GM18861 (cell line): ENCODE data around the gene FHL2.
"Not testable (repeated sequence)": the region's sequence is repeated elsewhere in the genome, so short reads cannot be mapped to it uniquely, and the experiment has no call there.

Source experiments
- ATAC-seq: cut with Tn5 transposase; IDR thresholded peaks from one replicate; pipeline ENCODE4 v1.9.1; 2021; ENCODE audit not compliant: unreplicated experiment

FHL2 gene

GRCh38 chr2:105398336-105399206 is at the start of gene FHL2:
TSS of gene FHL2 (minus strand) at chr2:105399051. CDS start at chr2:105386516, 12,535 bp downstream.
- peak; percentile 98 for ATAC-seq

DNA sequence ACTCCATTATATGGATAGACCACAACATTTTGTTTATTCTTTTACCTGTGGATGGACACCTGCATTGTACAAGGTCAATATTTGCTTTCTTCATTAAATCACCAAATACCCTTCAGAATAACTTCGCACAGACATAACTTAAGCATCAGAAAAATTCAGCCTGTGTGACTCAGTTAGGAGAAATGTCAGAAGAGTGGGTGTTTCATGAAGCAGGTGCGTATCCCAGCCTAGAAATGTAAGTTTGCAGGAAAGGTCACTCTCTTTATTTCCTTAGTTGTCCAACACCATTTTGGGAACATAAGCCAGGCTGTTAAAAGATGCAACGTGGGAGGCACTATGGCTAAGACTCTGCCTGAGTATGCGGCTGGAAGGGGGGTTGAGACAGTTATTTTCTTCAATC is 48.6 kb upstream of the FHL2 start:
- ATAC-seq, result no peak

DNA sequence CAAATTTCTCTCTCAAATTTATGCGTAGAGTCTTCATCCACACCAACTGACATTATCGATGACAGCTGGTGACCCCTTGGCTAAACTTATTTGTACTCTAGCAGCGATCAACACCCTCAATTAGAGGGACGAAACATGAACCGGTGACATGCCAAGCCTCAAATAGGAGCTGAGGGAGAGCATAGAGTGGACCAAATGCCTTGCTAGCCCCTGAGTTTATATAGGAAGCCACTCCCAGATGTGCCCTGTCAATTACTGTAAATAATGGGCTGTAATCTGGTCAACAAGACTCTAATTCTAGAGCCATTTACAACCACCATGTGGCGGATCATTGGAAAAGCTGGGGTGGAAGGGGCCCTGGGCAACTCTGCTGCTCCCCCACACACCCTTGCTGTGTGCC is 47.6 kb upstream of the FHL2 start:
- ATAC-seq, result no peak

GRCh38 chr2:105445976-105446375 is 47.1 kb upstream of the FHL2 start:
- no peak for ATAC-seq

DNA sequence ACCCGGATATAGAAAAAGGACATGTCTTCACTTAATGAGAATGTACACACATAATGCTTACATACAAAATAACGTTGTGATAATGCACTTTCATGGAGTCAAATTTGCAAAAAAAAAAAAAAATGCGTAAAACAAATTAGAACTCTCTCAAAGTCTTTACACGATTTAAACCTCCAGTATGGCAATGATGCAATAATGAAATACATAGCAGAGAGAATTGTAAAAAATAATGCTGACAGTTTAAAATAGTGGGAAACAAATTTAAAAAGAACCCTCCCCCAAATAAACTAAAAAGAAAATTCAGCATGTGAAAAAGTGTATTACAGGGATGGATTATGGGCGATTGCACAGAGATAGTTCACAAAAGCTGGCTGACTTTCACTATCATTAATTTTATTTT is 46.6 kb upstream of the FHL2 start:
- no peak for ATAC-seq

- ATAC-seq, result no peak
Observed at GRCh38 chr2:105443617-105444598, 45.1 kb upstream of the FHL2 start.

DNA sequence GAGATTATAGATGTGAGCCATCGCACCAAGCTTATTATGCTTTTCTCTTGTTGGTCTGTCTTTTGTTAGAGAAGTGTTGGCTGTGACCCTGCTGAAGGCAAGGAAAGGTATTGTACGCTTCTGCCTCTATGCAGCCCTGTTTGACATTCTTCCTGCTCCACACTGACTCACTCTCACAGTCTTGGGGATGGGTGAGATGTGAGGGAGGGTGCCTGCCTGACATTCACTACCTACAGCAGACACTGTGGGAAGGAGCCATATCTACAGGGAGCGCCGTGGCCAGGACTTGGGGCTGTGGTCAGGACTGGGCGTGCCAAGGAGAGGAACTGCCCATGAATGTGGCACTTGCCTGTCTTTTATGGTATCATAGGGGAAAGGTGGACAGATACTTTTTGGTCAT is 43.9 kb upstream of the FHL2 start:
- ATAC-seq, result no peak

GRCh38 chr2:105442056-105442455 is 43.2 kb upstream of the FHL2 start:
- ATAC-seq, result no peak

- no peak for ATAC-seq
Observed at GRCh38 chr2:105439141-105439540, 40.3 kb upstream of the FHL2 start.

- ATAC-seq, result no peak
Observed at GRCh38 chr2:105438104-105438929, 39.5 kb upstream of the FHL2 start.

- no peak for ATAC-seq
Observed at GRCh38 chr2:105437708-105438103, 38.9 kb upstream of the FHL2 start.

DNA sequence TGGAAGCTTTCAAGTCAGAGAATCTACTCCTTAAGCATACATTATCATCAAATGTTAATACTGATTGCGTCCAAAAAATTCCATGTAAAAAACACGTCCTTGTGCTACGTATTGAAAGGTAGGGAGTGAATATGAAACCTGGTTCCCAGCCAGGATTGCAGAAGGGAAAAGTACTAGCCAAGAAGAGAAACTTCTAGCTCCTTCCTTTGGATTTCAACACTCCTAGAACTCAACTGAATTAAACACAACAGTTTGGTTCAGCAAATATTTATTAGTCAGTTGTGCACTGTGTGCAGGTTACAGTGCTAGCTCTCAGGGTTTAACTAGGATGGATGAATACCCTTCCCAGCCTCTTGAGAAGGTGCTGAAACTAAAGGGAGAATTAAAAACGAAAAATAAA is 33.9 kb upstream of the FHL2 start:
- ATAC-seq, result no peak

DNA sequence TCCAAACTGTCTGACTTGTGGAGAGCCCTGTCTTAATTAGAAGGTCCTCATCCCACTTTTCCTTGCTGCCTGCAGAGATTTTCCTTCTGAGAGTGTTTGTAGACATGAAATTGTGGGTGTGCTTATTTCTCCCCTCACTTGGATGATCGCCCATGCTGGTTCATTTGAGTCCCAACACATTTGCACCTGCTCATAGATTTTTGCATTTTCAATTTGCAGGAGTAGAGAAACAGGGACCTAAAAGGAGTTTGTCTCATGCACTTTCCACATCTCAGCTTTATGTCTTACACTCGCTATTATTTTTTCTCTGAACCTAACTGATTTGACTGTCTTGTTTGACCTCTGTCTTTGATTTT is 33.2 kb upstream of the FHL2 start:
- no peak for ATAC-seq

- ATAC-seq, result no peak
Observed at GRCh38 chr2:105431367-105432043, 32.7 kb upstream of the FHL2 start.

DNA sequence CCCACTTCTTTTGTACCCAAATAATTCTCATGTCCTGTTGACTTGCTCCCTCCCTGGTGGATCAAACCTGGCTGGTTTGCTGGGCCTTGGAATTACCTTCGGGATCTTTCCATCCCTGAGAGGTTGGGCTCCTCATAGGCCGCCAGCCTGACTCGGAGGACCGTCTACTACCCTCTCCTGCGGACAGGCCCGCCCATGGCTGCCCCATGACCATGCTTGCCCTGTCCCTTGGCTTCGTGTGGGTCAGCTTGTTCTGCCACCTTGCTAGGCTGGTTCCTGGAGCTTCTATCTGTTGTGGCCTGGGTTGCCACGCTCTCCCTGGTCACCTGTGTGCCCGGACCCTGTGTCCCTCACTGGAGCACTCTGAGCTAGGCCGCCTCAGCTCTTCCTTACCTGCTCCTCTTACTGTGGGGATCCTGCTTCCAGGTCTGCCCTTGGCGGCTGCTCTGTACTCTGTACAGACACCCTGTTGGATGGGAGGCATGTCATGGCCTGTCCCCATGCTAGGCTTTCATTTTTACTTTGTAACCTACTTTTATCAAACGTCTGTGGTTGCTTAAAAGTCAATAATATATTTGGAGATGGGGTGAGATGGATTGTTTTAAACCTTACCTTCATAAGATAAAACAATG is 29.7 kb upstream of the FHL2 start:
- ATAC-seq, result no peak

DNA sequence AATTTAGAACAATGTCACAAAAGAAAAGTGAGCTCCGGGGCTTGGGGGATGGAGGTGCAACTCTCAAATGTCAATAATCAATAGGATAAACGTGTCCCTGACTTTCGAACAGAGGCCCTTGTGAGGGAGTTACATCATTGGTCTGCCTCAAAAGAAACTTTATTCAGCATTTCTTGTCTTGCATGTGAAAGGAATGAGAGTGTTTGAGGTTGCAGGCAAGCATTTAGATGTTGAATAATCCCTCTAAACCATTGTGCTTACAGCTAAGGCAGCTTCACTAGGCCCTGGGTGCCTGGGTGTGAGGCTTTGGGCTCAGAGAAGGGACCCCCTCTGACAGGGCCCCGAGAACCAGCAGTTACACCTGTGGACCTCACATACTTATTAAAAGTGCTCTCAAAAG is 28.6 kb upstream of the FHL2 start:
- no peak for ATAC-seq

DNA sequence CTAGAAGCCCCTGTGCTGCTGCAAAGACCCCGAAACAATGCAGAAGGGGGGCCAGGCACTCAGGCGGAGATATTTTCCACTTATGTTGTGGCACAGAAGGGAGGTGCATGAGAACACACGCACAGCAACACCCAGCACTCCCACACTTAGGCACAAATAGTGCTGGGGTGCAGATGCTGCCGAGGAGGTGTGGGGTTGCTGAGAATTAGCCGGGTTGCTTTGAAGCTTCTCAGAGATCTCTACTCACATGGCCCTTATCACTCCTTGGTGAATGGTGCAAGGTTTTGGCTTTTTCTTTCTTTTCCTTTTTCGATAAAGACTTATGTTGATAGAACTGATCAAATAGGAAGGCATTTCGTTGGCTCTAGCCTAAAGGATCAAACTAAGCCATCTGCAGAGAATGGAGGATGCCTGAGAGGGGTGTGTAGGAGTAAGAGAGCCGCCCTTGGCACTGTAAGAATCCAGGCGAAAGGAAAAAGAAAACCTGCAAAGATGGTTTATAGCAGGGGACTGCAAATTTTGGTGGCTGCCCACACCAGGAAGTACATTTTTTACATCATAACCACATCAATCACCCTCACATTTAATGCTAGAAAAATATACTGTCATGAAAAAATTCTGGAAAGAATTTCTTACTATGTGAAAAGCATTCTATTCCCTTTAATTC is 27.9 kb upstream of the FHL2 start:
- no peak for ATAC-seq

DNA sequence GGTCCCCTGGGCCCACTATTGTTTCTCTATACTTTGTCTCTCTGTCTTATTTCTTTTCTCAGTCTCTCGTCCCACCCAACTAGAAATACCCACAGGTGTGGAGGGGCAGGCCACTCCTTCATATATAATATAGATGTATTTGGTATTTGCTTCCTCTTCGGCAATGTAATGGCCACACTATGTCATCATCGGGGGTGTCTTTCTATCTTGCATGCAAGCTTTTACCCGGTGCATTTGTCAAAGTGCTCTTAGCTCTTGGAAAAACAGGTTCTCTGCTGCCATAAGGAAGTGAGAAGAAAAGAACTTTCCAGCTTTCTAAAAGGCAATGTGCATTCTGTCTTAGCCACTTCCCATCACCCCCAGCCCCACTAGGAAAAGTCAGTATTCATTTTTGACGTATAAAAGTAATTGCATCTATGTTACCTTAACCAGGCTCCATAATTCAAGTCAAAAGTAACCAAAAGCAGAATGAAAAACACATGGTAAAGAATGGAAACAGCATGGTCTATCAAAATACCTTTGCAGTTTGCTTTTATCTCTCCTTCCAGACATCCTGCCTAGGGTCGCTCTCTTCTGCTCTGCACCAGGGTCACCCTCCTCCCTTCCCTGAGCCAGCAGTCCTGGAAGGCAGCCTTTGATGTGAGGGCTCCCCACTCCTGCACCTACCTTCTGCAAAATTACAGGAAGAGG is 27.2 kb upstream of the FHL2 start:
- ATAC-seq, result no peak

DNA sequence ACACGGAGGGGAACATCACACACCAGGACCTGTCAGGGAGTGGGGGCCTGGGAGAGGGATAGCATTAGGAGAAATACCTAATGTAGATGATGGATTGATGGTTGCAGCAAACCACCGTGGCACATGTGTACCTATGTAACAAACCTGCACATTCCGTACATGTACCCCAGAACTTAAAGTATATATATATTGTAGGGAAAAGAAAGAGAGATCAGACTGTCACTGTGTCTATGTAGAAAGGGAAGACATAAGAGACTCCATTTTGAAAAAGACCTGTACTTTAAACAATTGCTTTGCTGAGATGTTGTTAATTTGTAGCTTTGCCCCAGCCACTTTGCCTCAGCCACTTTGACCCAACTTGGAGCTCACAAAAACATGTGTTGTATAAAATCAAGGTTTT is 26.0 kb upstream of the FHL2 start:
- not testable (repeated sequence) for ATAC-seq
